PC-3 (cell line): ENCODE measurements around the gene NLRP13. TPM values are rescaled to one million over a fixed set of nuclear protein-coding genes. Genes with fewer than 3 reads are reported as not detected.

ENCODE experiments used
- ATAC-seq: fragments of 200-7000 bp; cut with Tn5 transposase; 2 replicates; pipeline ENCODE4 v1.9.1; 2020; ENCODE audit warnings: mild to moderate bottlenecking, moderate library complexity
- BruUV-seq: library from RNA; stranded (reverse); fragments of 400-500 nt; replicated peaks from 2 replicates; lab custom pipeline; 2021; lab: Mats Ljungman, UMichigan
- CTCF ChIA-PET: fragments of 300-600 bp; sonication (Branson Sonifier 250); formaldehyde crosslinking; loops from one replicate; lab custom pipeline; 2022; ENCODE audit warnings: antibody characterized with exemption; lab: Charles Lee
- POLR2A ChIA-PET: fragments of 300-600 bp; sonication (Branson Sonifier 250); formaldehyde crosslinking; loops from one replicate; lab custom pipeline; 2022; ENCODE audit warnings: antibody characterized with exemption; ENCODE audit not compliant: unreplicated experiment; lab: Charles Lee
- DNase-seq: peaks from one replicate; pipeline ENCODE4 v3.0.0-alpha.2; 2015
- H2AFZ ChIP-seq: fragments of 300-600 bp; sonication (generic); 2 replicates; pipeline ENCODE4 v1.6.0; 2016; ENCODE audit warnings: antibody characterized with exemption, low read length
- H3F3A ChIP-seq: fragments of 300-600 bp; sonication (generic); one replicate; pipeline ENCODE4 v1.6.0; 2017; ENCODE audit warnings: antibody characterized with exemption, low read length, control low read depth, mild to moderate bottlenecking; ENCODE audit not compliant: unreplicated experiment
- H3K27ac ChIP-seq: fragments of 300-600 bp; sonication (generic); 2 replicates; pipeline ENCODE4 v1.5.1; 2016; ENCODE audit warnings: mild to moderate bottlenecking, low read length
- H3K27me3 ChIP-seq: fragments of 300-600 bp; sonication (generic); 2 replicates; pipeline ENCODE4 v1.6.1; 2016; ENCODE audit warnings: low read length, mixed read lengths
- H3K36me3 ChIP-seq: fragments of 300-600 bp; sonication (generic); 2 replicates; pipeline ENCODE4 v1.6.1; 2016; ENCODE audit warnings: low read depth, mixed run types, low read length, mixed read lengths
- H3K4me1 ChIP-seq: fragments of 300-600 bp; sonication (generic); 2 replicates; pipeline ENCODE4 v1.5.1; 2016; ENCODE audit warnings: low read length; ENCODE audit not compliant: insufficient read depth
- H3K4me2 ChIP-seq: fragments of 300-600 bp; sonication (generic); 2 replicates; pipeline ENCODE4 v1.6.0; 2016; ENCODE audit warnings: low read length
- H3K4me3 ChIP-seq: fragments of 300-600 bp; sonication (generic); 2 replicates; pipeline ENCODE4 v1.5.1; 2016; ENCODE audit warnings: mild to moderate bottlenecking, low read length, mixed read lengths
- H3K79me2 ChIP-seq: fragments of 300-600 bp; sonication (generic); 2 replicates; pipeline ENCODE4 v1.6.1; 2017; ENCODE audit warnings: low read length, mixed read lengths
- H3K9ac ChIP-seq: fragments of 300-600 bp; sonication (generic); 2 replicates; pipeline ENCODE4 v1.6.0; 2016; ENCODE audit warnings: mild to moderate bottlenecking, low read length
- H3K9me2 ChIP-seq: fragments of 300-600 bp; sonication (generic); replicated peaks from 2 replicates; pipeline ENCODE4 v1.6.1; 2016; ENCODE audit warnings: mixed run types, low read length, mixed read lengths
- H3K9me3 ChIP-seq: fragments of 300-600 bp; sonication (generic); 2 replicates; pipeline ENCODE4 v1.6.1; 2016; ENCODE audit warnings: low read length, mixed read lengths
- H4K20me1 ChIP-seq: fragments of 300-600 bp; sonication (generic); 2 replicates; pipeline ENCODE4 v1.6.1; 2016; ENCODE audit warnings: low read length, mixed read lengths
- CTCF ChIP-seq: fragments of 300-600 bp; sonication (generic); conservative IDR thresholded peaks from 2 replicates; pipeline ENCODE4 v1.5.1; 2017; ENCODE audit warnings: antibody characterized with exemption, low read depth, mild to moderate bottlenecking, low read length
- EZH2 ChIP-seq: fragments of 300-600 bp; sonication (generic); IDR thresholded peaks from one replicate; pipeline ENCODE4 v1.6.1; 2017; ENCODE audit warnings: antibody characterized with exemption, mild to moderate bottlenecking, low read length; ENCODE audit not compliant: unreplicated experiment
- EZH2phosphoT487 ChIP-seq: fragments of 300-600 bp; sonication (generic); IDR thresholded peaks from 2 replicates; pipeline ENCODE4 v1.6.1; 2018; ENCODE audit warnings: mild to moderate bottlenecking, antibody characterized with exemption, low read length, borderline replicate concordance
- intact Hi-C: fragments of 100-400 bp; cut with micrococcal nuclease; formaldehyde crosslinking; loops from 2 replicates; pipeline ENCODE4 v1.9.0; 2023
- total RNA-seq: library from RNA; depleted of rRNA; stranded (reverse); fragments of >200 nt; gene quantifications from 2 replicates; pipeline ENCODE4 v1.2.3, GENCODE V29; 2014

Gene NLRP13
- total RNA-seq, 1 experiment from 2014 or later, result not detected

GRCh38 chr19:55902080-55902751, 29.9 kb downstream of the NLRP13 start:
- ChIA-PET POLR2A (no interaction called here), CTCF (interaction anchor here (0.6 kb wide), 1 partner anchor 431 kb away, joined by 3 read pairs; no protein-coding TSS in a partner anchor)
- Histone ChIP-seq H4K20me1 (no peaks in the 10 kb centered on the region), H3K36me3 (no peaks in the 10 kb centered on the region), H3K9ac (no peak overlapping the region), H3K4me1 (no peaks in the 10 kb centered on the region), H3K4me2 (no peak overlapping the region), H3K9me2 (no peaks in the 10 kb centered on the region), H3K9me3 (no peaks in the 10 kb centered on the region), H3K79me2 (no peaks in the 10 kb centered on the region), H3F3A (no peaks in the 10 kb centered on the region), H3K27ac (no peak overlapping the region), H3K4me3 (no peak overlapping the region), H2AFZ (no peak overlapping the region), H3K27me3 (peaks cover 55% of the 10 kb centered on the region)
- no peak for ATAC-seq
- DNase-seq, result no peak
- TF ChIP-seq EZH2phosphoT487 (no peak), CTCF (no peak), EZH2 (no peak)
- intact Hi-C loops, result no loop called here
- no TSS peak for BruUV-seq

- Histone ChIP-seq H3K9ac (no peak overlapping the region), H3K4me3 (no peak overlapping the region), H3K4me1 (no peaks in the 10 kb centered on the region), H3K9me3 (no peaks in the 10 kb centered on the region), H2AFZ (no peak overlapping the region), H3K9me2 (no peaks in the 10 kb centered on the region), H3F3A (no peaks in the 10 kb centered on the region), H4K20me1 (no peaks in the 10 kb centered on the region), H3K27me3 (peaks cover 60% of the 10 kb centered on the region), H3K79me2 (no peaks in the 10 kb centered on the region), H3K36me3 (no peaks in the 10 kb centered on the region), H3K27ac (no peak overlapping the region), H3K4me2 (no peak overlapping the region)
- ChIA-PET POLR2A (no interaction called here), CTCF (interaction anchor here (0.6 kb wide), 1 partner anchor 432 kb away, joined by 3 read pairs; no protein-coding TSS in a partner anchor)
- TF ChIP-seq EZH2phosphoT487 (no peak), EZH2 (no peak), CTCF (no peak)
- DNase-seq, result no peak
- BruUV-seq, result no TSS peak
- intact Hi-C loops, result no loop called here
- ATAC-seq, result no peak
These were observed 30.6 kb downstream of the NLRP13 start for GRCh38 chr19:55901369-55902079.

- Histone ChIP-seq H2AFZ (no peak overlapping the region), H3K9me3 (no peaks in the 10 kb centered on the region), H3K4me3 (no peak overlapping the region), H3K27ac (no peak overlapping the region), H3F3A (no peaks in the 10 kb centered on the region), H3K9me2 (no peaks in the 10 kb centered on the region), H3K36me3 (no peaks in the 10 kb centered on the region), H3K79me2 (no peaks in the 10 kb centered on the region), H4K20me1 (no peaks in the 10 kb centered on the region), H3K4me1 (no peaks in the 10 kb centered on the region), H3K4me2 (no peak overlapping the region), H3K9ac (no peak overlapping the region), H3K27me3 (peaks cover 68% of the 10 kb centered on the region)
- intact Hi-C loops, result no loop called here
- TF ChIP-seq EZH2 (no peak), EZH2phosphoT487 (no peak), CTCF (no peak)
- ATAC-seq, result no peak
- DNase-seq, result no peak
- ChIA-PET CTCF (no interaction called here), POLR2A (no interaction called here)
- BruUV-seq, result no TSS peak
These were observed 33.2 kb downstream of the NLRP13 start for GRCh38 chr19:55898911-55899310.
